Neural cell (in vitro differentiated cells): Measurements from ENCODE around the gene NISCH. TPM values are rescaled to one million over a fixed set of nuclear protein-coding genes. Genes with fewer than 3 reads are reported as not detected.

Source experiments
- H2AFZ ChIP-seq: fragments of 200-600, 300-800 bp; sonication (generic), shearing (Covaris generic); 2 replicates; pipeline ENCODE4 v1.6.0; 2014; ENCODE audit warnings: low read depth, mild to moderate bottlenecking, antibody characterized with exemption, low read length, moderate library complexity
- H3F3A ChIP-seq: fragments of 200-600 bp; shearing (Covaris generic); 2 replicates; pipeline ENCODE4 v1.6.1; 2016; ENCODE audit warnings: mild to moderate bottlenecking, moderate library complexity, mixed read lengths, antibody characterized with exemption, low read length; ENCODE audit not compliant: insufficient read depth, poor library complexity, severe bottlenecking
- H3K27ac ChIP-seq: fragments of 200-600, 300-800 bp; sonication (generic), shearing (Covaris generic); 2 replicates; pipeline ENCODE4 v1.5.1; 2014; ENCODE audit warnings: mild to moderate bottlenecking, low read length, moderate library complexity
- H3K27me3 ChIP-seq: fragments of 300-800, 200-600 bp; sonication (generic), shearing (Covaris generic); 2 replicates; pipeline ENCODE4 v1.6.0; 2014; ENCODE audit warnings: mild to moderate bottlenecking, low read depth, low read length, moderate library complexity; ENCODE audit not compliant: insufficient read depth
- H3K36me3 ChIP-seq: fragments of 300-800, 200-600 bp; sonication (generic), shearing (Covaris generic); 2 replicates; pipeline ENCODE4 v1.5.1; 2014; ENCODE audit warnings: mild to moderate bottlenecking, antibody characterized with exemption, low read length, moderate library complexity; ENCODE audit not compliant: insufficient read depth
- H3K4me2 ChIP-seq: fragments of 300-800, 200-600 bp; sonication (generic), shearing (Covaris generic); 2 replicates; pipeline ENCODE4 v1.6.0; 2014; ENCODE audit warnings: mild to moderate bottlenecking, low read length
- H3K4me3 ChIP-seq: fragments of 300-800, 200-600 bp; sonication (generic), shearing (Covaris generic); 2 replicates; pipeline ENCODE4 v1.5.1; 2014; ENCODE audit warnings: mild to moderate bottlenecking, low read length, moderate library complexity
- H3K79me2 ChIP-seq: fragments of 200-600 bp; shearing (Covaris generic); replicated peaks from 2 replicates; pipeline ENCODE4 v1.6.0; 2014; ENCODE audit warnings: mild to moderate bottlenecking, low read length, moderate library complexity; ENCODE audit not compliant: insufficient read depth
- H3K9ac ChIP-seq: fragments of 300-800, 200-600 bp; sonication (generic), shearing (Covaris generic); 2 replicates; pipeline ENCODE4 v1.6.1; 2016; ENCODE audit warnings: mild to moderate bottlenecking, low read length, mixed read lengths
- H3K9me2 ChIP-seq: fragments of 200-600 bp; shearing (Covaris generic); 2 replicates; pipeline ENCODE4 v1.6.1; 2016; ENCODE audit warnings: mild to moderate bottlenecking, low read length, mixed read lengths; ENCODE audit not compliant: insufficient read depth
- H3K9me3 ChIP-seq: fragments of 200-600, 300-800 bp; sonication (generic), shearing (Covaris generic); 2 replicates; pipeline ENCODE4 v1.6.1; 2016; ENCODE audit warnings: mild to moderate bottlenecking, mixed run types, low read length, moderate library complexity, mixed read lengths
- H4K20me1 ChIP-seq: fragments of 200-600 bp; shearing (Covaris generic); 2 replicates; pipeline ENCODE4 v1.6.1; 2016; ENCODE audit warnings: mild to moderate bottlenecking, mixed run types; ENCODE audit not compliant: insufficient read depth
- EP300 ChIP-seq: fragments of 450-650 bp; conservative IDR thresholded peaks from 2 replicates; pipeline ENCODE4 v1.6.1; 2014; ENCODE audit warnings: antibody characterized with exemption, mild to moderate bottlenecking, moderate library complexity; ENCODE audit not compliant: poor library complexity, severe bottlenecking
- EZH2 ChIP-seq: fragments of 200-600, 300-800 bp; shearing (Covaris generic), sonication (generic); IDR thresholded peaks from 2 replicates; pipeline ENCODE4 v1.6.1; 2014; ENCODE audit warnings: antibody characterized with exemption, low read length, borderline replicate concordance, mild to moderate bottlenecking; ENCODE audit not compliant: insufficient read depth, poor library complexity, severe bottlenecking
- MXI1 ChIP-seq: fragments of 450-650 bp; conservative IDR thresholded peaks from 2 replicates; pipeline ENCODE4 v1.6.1; 2014; ENCODE audit warnings: antibody characterized with exemption, mild to moderate bottlenecking; ENCODE audit not compliant: poor library complexity, severe bottlenecking
- POLR2AphosphoS5 ChIP-seq: IDR thresholded peaks from 2 replicates; pipeline ENCODE4 v1.6.1; 2012
- RAD21 ChIP-seq: fragments of 450-650 bp; conservative IDR thresholded peaks from 2 replicates; pipeline ENCODE4 v1.6.1; 2014; ENCODE audit warnings: antibody characterized with exemption, mild to moderate bottlenecking, moderate library complexity
- SMC3 ChIP-seq: fragments of 450-650 bp; conservative IDR thresholded peaks from 2 replicates; pipeline ENCODE4 v1.6.1; 2014; ENCODE audit warnings: antibody characterized with exemption, mild to moderate bottlenecking, moderate library complexity; ENCODE audit not compliant: poor library complexity
- TAF1 ChIP-seq: IDR thresholded peaks from 2 replicates; pipeline ENCODE4 v1.6.1; 2012; ENCODE audit warnings: low read depth
- polyA minus RNA-seq: library from RNA; depleted of rRNA, polyadenylated mRNA; stranded (reverse); fragments of >200 nt; gene quantifications from 2 replicates; pipeline ENCODE4 v1.2.3, GENCODE V29; 2014
- polyA plus RNA-seq: library from polyadenylated mRNA; depleted of rRNA; stranded (reverse); fragments of >200 nt; gene quantifications from 2 replicates; pipeline ENCODE4 v1.2.3, GENCODE V29; 2014
- TF ChIP-seq, protein P1 (sequence below): fragments of 450-650 bp; IDR thresholded peaks from 2 replicates; pipeline ENCODE4 v1.5.1; 2014; ENCODE audit warnings: antibody characterized with exemption, mild to moderate bottlenecking, moderate library complexity; ENCODE audit not compliant: poor library complexity, severe bottlenecking
- TF ChIP-seq, protein P2 (sequence below): IDR thresholded peaks from 2 replicates; pipeline ENCODE4 v1.6.1; 2012; ENCODE audit warnings: borderline replicate concordance

Gene NISCH
- polyA plus RNA-seq: 88.9 and 107 TPM in 2 replicates
- polyA minus RNA-seq: 143 and 156 TPM in 2 replicates

DNA sequence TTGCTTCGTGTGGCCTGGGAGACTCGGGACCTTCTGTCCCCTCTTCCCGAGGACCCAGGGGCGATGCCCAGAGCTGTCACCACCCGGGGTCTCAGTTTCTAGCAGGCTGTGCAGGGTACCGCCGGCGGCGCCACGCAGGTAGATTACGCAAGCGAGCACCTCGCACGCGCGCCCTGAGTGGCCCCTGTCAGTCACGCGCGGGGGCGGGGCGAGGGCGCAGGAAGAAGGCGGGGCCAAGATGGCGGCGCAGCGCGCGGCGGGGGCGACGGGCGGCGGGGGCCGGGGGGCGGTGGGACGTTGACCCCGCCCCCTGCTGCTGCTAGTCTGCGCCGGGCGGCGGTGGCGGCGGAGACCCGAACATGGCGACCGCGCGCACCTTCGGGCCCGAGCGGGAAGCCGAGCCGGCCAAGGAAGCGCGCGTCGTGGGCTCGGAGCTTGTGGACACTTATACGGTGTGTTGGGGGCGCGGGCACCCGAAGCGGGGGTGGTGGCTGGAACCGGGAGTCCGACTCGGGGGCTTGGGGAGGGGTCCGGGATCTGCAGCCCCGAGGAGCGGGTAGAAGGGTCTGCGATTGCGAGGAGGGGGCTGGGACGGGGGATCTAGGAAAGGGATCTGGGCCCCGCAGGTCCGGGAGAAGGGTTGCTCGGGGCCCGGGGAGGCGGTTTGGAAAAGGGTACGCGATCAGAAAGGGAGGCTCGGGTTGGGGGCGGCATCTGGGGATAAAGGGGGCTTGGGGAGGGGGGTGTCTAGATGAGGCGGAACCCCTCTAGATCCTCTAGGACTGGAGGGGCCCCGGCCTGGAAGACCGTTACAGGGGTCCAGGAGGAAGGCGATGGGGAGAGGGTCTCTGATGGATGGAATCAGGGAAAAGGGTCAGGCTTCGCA lies at the start of gene NISCH:
Gene NISCH (plus strand): TSS at position 322 of the 886 bp plus-strand sequence. CDS start 38 bp downstream, at position 360.
- Histone ChIP-seq H3K4me3 (peak within 1 kb of the TSS; percentile 95), H3K79me2 (peaks cover 35% of the 10 kb centered on the region), H3K9ac (peak within 1 kb of the TSS; percentile 96), H3K4me2 (peak within 1 kb of the TSS; percentile 77), H3F3A (peaks cover 6% of the 10 kb centered on the region), H3K9me3 (no peaks in the 10 kb centered on the region), H3K9me2 (no peaks in the 10 kb centered on the region), H3K36me3 (no peaks in the 10 kb centered on the region), H2AFZ (peak within 1 kb of the TSS; percentile 78), H3K27ac (peak within 1 kb of the TSS; percentile 86), H4K20me1 (no peaks in the 10 kb centered on the region), H3K27me3 (no peaks in the 10 kb centered on the region)
- TF ChIP-seq MXI1 (peak; percentile 50), EP300 (no peak), POLR2AphosphoS5 (peak; percentile 93), SMC3 (no peak), TAF1 (peak; percentile 52), EZH2 (no peak), RAD21 (no peak)
- TF ChIP-seq, protein P1, sequence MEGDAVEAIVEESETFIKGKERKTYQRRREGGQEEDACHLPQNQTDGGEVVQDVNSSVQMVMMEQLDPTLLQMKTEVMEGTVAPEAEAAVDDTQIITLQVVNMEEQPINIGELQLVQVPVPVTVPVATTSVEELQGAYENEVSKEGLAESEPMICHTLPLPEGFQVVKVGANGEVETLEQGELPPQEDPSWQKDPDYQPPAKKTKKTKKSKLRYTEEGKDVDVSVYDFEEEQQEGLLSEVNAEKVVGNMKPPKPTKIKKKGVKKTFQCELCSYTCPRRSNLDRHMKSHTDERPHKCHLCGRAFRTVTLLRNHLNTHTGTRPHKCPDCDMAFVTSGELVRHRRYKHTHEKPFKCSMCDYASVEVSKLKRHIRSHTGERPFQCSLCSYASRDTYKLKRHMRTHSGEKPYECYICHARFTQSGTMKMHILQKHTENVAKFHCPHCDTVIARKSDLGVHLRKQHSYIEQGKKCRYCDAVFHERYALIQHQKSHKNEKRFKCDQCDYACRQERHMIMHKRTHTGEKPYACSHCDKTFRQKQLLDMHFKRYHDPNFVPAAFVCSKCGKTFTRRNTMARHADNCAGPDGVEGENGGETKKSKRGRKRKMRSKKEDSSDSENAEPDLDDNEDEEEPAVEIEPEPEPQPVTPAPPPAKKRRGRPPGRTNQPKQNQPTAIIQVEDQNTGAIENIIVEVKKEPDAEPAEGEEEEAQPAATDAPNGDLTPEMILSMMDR: peak; percentile 17
- TF ChIP-seq, protein P2, sequence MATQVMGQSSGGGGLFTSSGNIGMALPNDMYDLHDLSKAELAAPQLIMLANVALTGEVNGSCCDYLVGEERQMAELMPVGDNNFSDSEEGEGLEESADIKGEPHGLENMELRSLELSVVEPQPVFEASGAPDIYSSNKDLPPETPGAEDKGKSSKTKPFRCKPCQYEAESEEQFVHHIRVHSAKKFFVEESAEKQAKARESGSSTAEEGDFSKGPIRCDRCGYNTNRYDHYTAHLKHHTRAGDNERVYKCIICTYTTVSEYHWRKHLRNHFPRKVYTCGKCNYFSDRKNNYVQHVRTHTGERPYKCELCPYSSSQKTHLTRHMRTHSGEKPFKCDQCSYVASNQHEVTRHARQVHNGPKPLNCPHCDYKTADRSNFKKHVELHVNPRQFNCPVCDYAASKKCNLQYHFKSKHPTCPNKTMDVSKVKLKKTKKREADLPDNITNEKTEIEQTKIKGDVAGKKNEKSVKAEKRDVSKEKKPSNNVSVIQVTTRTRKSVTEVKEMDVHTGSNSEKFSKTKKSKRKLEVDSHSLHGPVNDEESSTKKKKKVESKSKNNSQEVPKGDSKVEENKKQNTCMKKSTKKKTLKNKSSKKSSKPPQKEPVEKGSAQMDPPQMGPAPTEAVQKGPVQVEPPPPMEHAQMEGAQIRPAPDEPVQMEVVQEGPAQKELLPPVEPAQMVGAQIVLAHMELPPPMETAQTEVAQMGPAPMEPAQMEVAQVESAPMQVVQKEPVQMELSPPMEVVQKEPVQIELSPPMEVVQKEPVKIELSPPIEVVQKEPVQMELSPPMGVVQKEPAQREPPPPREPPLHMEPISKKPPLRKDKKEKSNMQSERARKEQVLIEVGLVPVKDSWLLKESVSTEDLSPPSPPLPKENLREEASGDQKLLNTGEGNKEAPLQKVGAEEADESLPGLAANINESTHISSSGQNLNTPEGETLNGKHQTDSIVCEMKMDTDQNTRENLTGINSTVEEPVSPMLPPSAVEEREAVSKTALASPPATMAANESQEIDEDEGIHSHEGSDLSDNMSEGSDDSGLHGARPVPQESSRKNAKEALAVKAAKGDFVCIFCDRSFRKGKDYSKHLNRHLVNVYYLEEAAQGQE: peak; percentile 80

DNA sequence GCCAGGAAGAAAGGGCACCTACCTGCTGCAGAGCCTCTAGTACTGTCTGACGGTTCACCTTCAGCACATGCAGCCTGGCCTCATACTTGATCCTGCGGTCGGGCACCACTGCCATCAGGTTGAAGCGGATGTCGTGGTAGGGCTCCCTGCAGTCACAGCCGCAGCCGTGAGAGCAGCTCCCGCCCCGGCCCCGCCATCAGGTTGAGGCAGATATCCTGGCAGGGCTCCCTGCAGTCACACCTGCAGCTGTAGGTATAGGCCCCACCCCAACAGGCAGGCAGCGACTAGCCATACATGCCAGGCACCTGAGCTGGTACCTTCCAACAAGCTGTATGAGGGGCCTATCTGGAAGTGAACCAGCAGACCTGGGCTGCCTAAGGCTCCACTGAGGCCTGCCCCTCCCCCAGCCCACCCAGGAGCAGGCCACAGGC lies 49.2 kb upstream of the NISCH start:
- no peaks in the 10 kb centered on the region for H4K20me1 ChIP-seq
- H3K9me2 ChIP-seq: no peaks in the 10 kb centered on the region
- no peaks in the 10 kb centered on the region for H3K27me3 ChIP-seq
- no peaks in the 10 kb centered on the region for H3K9me3 ChIP-seq
- no peak for TF ChIP-seq POLR2AphosphoS5
- TF ChIP-seq RAD21: no peak
- no peak for TF ChIP-seq SMC3
- H3K79me2 ChIP-seq: peaks cover 20% of the 10 kb centered on the region
- H3K4me3 ChIP-seq: no peak overlapping the region
- no peak overlapping the region for H3K4me2 ChIP-seq
- no peak overlapping the region for H3K27ac ChIP-seq
- H3K9ac ChIP-seq: no peak overlapping the region
- no peaks in the 10 kb centered on the region for H3F3A ChIP-seq
- H3K36me3 ChIP-seq: peaks cover 7% of the 10 kb centered on the region
- H2AFZ ChIP-seq: no peak overlapping the region
